HepG2 (cell line): Measurements from ENCODE around the gene CIB2. TPM values are rescaled to one million over a fixed set of nuclear protein-coding genes. Genes with fewer than 3 reads are reported as not detected.

Experiments used
- ATAC-seq: fragments of 200-7000 bp; cut with Tn5 transposase; 3 replicates; pipeline ENCODE4 v1.9.1; 2020; ENCODE audit warnings: mild to moderate bottlenecking, moderate library complexity
- BruUV-seq: library from RNA; stranded (reverse); fragments of 400-500 nt; replicated peaks from 2 replicates; lab custom pipeline; 2021; lab: Mats Ljungman, UMichigan
- CTCF ChIA-PET: fragments of 300-600 bp; formaldehyde crosslinking; extraction: SDS; loops from one replicate; lab custom pipeline; 2021; ENCODE audit warnings: low total read pairs, inconsistent platforms, low intra/inter-chr PET ratio; lab: Yijun Ruan, JAX
- POLR2A ChIA-PET: fragments of 350-600 bp; sonication (Branson Sonifier 250); formaldehyde crosslinking; loops from one replicate; lab custom pipeline; 2020; ENCODE audit warnings: antibody characterized with exemption, inconsistent platforms; lab: Yijun Ruan, JAX
- DNase-seq: peaks from one replicate; pipeline ENCODE4 v3.0.0-alpha.2; 2015; ENCODE audit warnings: low spot score
- FAIRE-seq: peaks from 3 replicates; lab custom pipeline; 2011; peaks lifted over from hg19 to GRCh38; lab: Jason Lieb, UNC
- H2AFZ ChIP-seq: one replicate; pipeline ENCODE4 v1.6.1; 2011; ENCODE audit warnings: low read length, inconsistent platforms
- H3K27ac ChIP-seq: fragments of 300-600 bp; 3 replicates; pipeline ENCODE4 v1.8.0; 2011; ENCODE audit warnings: mixed run types, mild to moderate bottlenecking, mixed read lengths, low read length, inconsistent platforms; ENCODE audit not compliant: insufficient read depth; ENCODE audit errors: extremely low read length
- H3K27me3 ChIP-seq, 2 experiments: fragments of 200-600 bp in 1 of 2; 2 replicates in 1 of 2; 3 replicates in 1 of 2; pipeline versions ENCODE4 v1.6.0 to v1.8.0; 2011; ENCODE audit warnings: low read length in 2 of 2, mild to moderate bottlenecking in 2 of 2, moderate library complexity in 2 of 2, inconsistent platforms in 1 of 2; ENCODE audit not compliant: insufficient read depth in 2 of 2, control insufficient read depth in 1 of 2
- H3K36me3 ChIP-seq, 2 experiments: fragments of 200-600 bp in 1 of 2; replicated peaks in 1 of 2; 2 replicates in 1 of 2; 3 replicates in 1 of 2; pipeline versions ENCODE4 v1.5.1 to v1.8.0; 2011; ENCODE audit warnings: low read length in 2 of 2, inconsistent platforms in 1 of 2; ENCODE audit not compliant: insufficient read depth in 2 of 2, control insufficient read depth in 1 of 2
- H3K4me1 ChIP-seq: 2 replicates; pipeline ENCODE4 v1.5.1; 2012; ENCODE audit warnings: low read length, inconsistent platforms; ENCODE audit not compliant: insufficient read depth
- H3K4me2 ChIP-seq: 2 replicates; pipeline ENCODE4 v1.6.0; 2011; ENCODE audit warnings: low read depth, low read length, inconsistent platforms
- H3K4me3 ChIP-seq, 3 experiments: fragments of 200-600 bp in 1 of 3; sonication (generic), shearing (Covaris generic) in 1 of 3; replicated peaks in 1 of 3; 2 replicates each; pipeline ENCODE4 v1.5.1; 2011 to 2016; ENCODE audit warnings: low read length in 3 of 3, inconsistent platforms in 2 of 3, low read depth in 2 of 3, mild to moderate bottlenecking in 2 of 3, control low read depth in 1 of 3, mixed read lengths in 1 of 3; ENCODE audit not compliant: insufficient read depth in 1 of 3
- H3K79me2 ChIP-seq: one replicate; pipeline ENCODE4 v1.6.1; 2011; ENCODE audit warnings: low read length, inconsistent platforms; ENCODE audit not compliant: insufficient read depth
- H3K9ac ChIP-seq: 2 replicates; pipeline ENCODE4 v1.6.0; 2011; ENCODE audit warnings: mild to moderate bottlenecking, low read depth, low read length, inconsistent platforms; ENCODE audit not compliant: insufficient read depth
- H3K9me3 ChIP-seq: 2 replicates; pipeline ENCODE4 v1.5.1; 2012; ENCODE audit warnings: mild to moderate bottlenecking, low read length
- H4K20me1 ChIP-seq: 2 replicates; pipeline ENCODE4 v1.6.0; 2011; ENCODE audit warnings: inconsistent platforms, mild to moderate bottlenecking, low read length, moderate library complexity; ENCODE audit not compliant: insufficient read depth
- CC2D1A ChIP-seq: sonication (generic); formaldehyde crosslinking; IDR thresholded peaks from 2 replicates; pipeline ENCODE4 v1.8.1; 2023; ENCODE audit warnings: mild to moderate bottlenecking, missing genetic modification reagents
- GATAD2A ChIP-seq: IDR thresholded peaks from 2 replicates; pipeline ENCODE4 v1.6.1; 2016
- GFI1 ChIP-seq: sonication (generic); formaldehyde crosslinking; IDR thresholded peaks from 2 replicates; pipeline ENCODE4 v1.5.0; 2020; ENCODE audit warnings: missing genetic modification reagents, mild to moderate bottlenecking, borderline replicate concordance
- SALL1 ChIP-seq: sonication (generic); formaldehyde crosslinking; IDR thresholded peaks from 2 replicates; pipeline ENCODE4 v1.8.0; 2022; ENCODE audit warnings: mild to moderate bottlenecking, missing genetic modification reagents
- TGIF2 ChIP-seq: IDR thresholded peaks from 2 replicates; pipeline ENCODE4 v1.6.1; 2016; ENCODE audit warnings: control low read depth, missing compliant biosample characterization
- THAP11 ChIP-seq: IDR thresholded peaks from 2 replicates; pipeline ENCODE4 v1.6.1; 2016; ENCODE audit warnings: missing biosample characterization, missing genetic modification reagents
- TSC22D2 ChIP-seq: sonication (generic); formaldehyde crosslinking; IDR thresholded peaks from 2 replicates; pipeline ENCODE4 v1.5.1; 2020; ENCODE audit warnings: missing genetic modification reagents, mild to moderate bottlenecking, borderline replicate concordance
- YY1 ChIP-seq: IDR thresholded peaks from 2 replicates; pipeline ENCODE4 v1.6.1; 2011; ENCODE audit warnings: low read length, low read depth, moderate library complexity, mild to moderate bottlenecking; ENCODE audit not compliant: insufficient read depth, insufficient replicate concordance
- ZNF24 ChIP-seq: fragments of 450-650 bp; IDR thresholded peaks from 2 replicates; pipeline ENCODE4 v1.6.1; 2017; ENCODE audit warnings: antibody characterized with exemption, mild to moderate bottlenecking
- ZNF501 ChIP-seq: sonication (generic); formaldehyde crosslinking; IDR thresholded peaks from 2 replicates; pipeline ENCODE4 v1.5.1; 2020; ENCODE audit warnings: mild to moderate bottlenecking, moderate library complexity, missing genetic modification reagents
- WGBS: methylation state at CpG from one replicate; pipeline ENCODE4 v1.1.6; 2017; ENCODE audit warnings: low lambda C conversion rate; 5-methylcytosine and 5-hydroxymethylcytosine counted together
- in situ Hi-C: cut with HindIII; loops from 2 replicates; pipeline ENCODE4 v1.10.0; 2017; ENCODE audit warnings: low pct_unique_long_range_greater_than_20kb; ENCODE audit not compliant: extremely low pct_ligation_motif_present
- intact Hi-C: fragments of 100-400 bp; cut with micrococcal nuclease; formaldehyde crosslinking; loops from one replicate; pipeline ENCODE4 v1.10.0; 2022; ENCODE audit not compliant: unreplicated experiment
- polyA plus RNA-seq, 8 experiments: library from polyadenylated mRNA; depleted of rRNA in 3 of 8; stranded (reverse) in 7 of 8; unstranded in 1 of 8; fragments of >200 nt; fragmentation: Illumina TruSeq in 4 of 8; extraction: Trizol in 4 of 8; gene quantifications; 2 replicates each; pipeline versions ENCODE4 v1.2.1 to v1.2.3, GENCODE V29; 2011 to 2016; ENCODE audit warnings: low read depth in 4 of 8, missing spikeins in 1 of 8, mixed read lengths in 1 of 8; ENCODE audit not compliant: insufficient read depth in 1 of 8
- total RNA-seq, 5 experiments: library from RNA; depleted of rRNA; stranded (reverse); fragments of >200 nt; fragmentation: Illumina TruSeq; extraction: Trizol; gene quantifications; 2 replicates each; pipeline ENCODE4 v1.2.3, GENCODE V29; 2016; ENCODE audit warnings: low read depth in 1 of 5
- TF ChIP-seq, protein P1 (sequence below): sonication (generic); formaldehyde crosslinking; IDR thresholded peaks from 2 replicates; pipeline ENCODE4 v1.4.0; 2020; ENCODE audit warnings: missing genetic modification reagents
- TF ChIP-seq, protein P2 (sequence below): sonication (generic); formaldehyde crosslinking; IDR thresholded peaks from 2 replicates; pipeline ENCODE4 v1.4.0; 2020; ENCODE audit warnings: missing genetic modification reagents
- TF ChIP-seq, protein P3 (sequence below): sonication (generic); formaldehyde crosslinking; IDR thresholded peaks from 2 replicates; pipeline ENCODE4 v1.4.0; 2020; ENCODE audit warnings: missing genetic modification reagents

The CIB2 gene
- total and polyA plus RNA-seq, 2 of the 13 experiments (the other 11 are each of a cell fraction or from before 2014, with no cell fraction given) = 1.4 to 1.5 TPM

DNA sequence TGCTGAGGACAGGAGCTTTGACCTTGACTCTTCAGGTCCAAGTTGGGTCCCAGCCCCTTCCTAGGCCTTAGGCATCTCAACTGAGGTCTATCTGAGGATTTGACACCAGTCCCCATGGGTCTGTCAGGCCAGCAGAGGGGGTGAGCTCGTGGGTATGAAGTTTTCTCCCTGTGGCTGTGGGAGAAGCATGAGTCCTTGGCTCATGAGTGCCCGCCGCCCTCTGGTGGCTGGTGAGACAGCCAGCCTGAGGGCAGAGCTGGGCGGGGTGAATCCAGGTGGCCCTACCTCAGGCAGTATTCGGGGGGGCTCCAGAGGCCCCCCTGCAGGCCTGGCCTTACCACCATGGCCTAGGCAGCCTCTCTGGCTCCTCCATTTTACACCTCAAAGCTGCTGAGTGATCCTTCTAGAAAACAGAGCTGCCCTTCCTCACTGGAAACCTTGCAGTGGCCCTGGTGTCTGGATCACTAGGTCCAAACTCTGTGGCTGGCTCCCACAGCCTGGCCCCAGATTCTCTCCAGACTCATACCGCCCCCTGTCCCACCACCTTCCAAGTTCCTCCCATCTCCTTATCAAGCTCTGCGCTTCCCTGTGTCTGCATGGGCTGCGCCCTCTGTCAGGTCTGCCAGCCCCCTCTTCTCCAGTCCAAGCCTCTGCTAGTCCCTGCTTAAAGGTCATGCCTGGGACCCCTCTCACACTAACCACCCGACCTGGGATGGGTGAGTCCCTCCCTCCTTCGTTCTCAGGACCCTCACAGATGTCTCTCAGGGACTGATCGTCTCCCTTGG, 22.8 kb downstream of the CIB2 start:
- H3K9ac ChIP-seq = no peak overlapping the region
- WGBS = 30% methylated on average over 6 of the region's 11 CpGs
- peaks cover 31% of the 10 kb centered on the region for H3K4me1 ChIP-seq
- H4K20me1 ChIP-seq = no peaks in the 10 kb centered on the region
- H3K9me3 ChIP-seq = no peaks in the 10 kb centered on the region
- FAIRE-seq (peak; percentile 58), ATAC-seq (peak; percentile 89), DNase-seq (peak; percentile 85)
- no peaks in the 10 kb centered on the region for H3K79me2 ChIP-seq
- BruUV-seq = no TSS peak
- H2AFZ ChIP-seq = no peak overlapping the region
- CTCF ChIA-PET = interaction anchor here (0.7 to 2.6 kb wide), 11 partner anchors 32 to 151 kb away, joined by 3 to 29 read pairs (median 3); no protein-coding TSS in a partner anchor
- in situ Hi-C loops = loop anchor here (5.0 kb wide), 1 partner anchor 106 kb away; no protein-coding TSS in a partner anchor
- intact Hi-C loops = loop anchor here (1.0 kb wide), 3 partner anchors 103 to 141 kb away; no protein-coding TSS in a partner anchor
- no peak overlapping the region for H3K27ac ChIP-seq
- H3K27me3 ChIP-seq = peaks cover 0 to 3% of the 10 kb centered on the region in 2 experiments; a peak in 1 of 5 replicates
- H3K36me3 ChIP-seq = no peaks in the 10 kb centered on the region
- H3K4me2 ChIP-seq = no peak overlapping the region
- POLR2A ChIA-PET = interaction anchor here (0.7 kb wide), 1 partner anchor 28 kb away, joined by 3 read pairs; no protein-coding TSS in a partner anchor
- no peak overlapping the region for H3K4me3 ChIP-seq
- TF ChIP-seq THAP11 (CRISPR knock-in tag) = peak; percentile 52; the same call in 1 of the 2 replicates
- TF ChIP-seq TSC22D2 (CRISPR knock-in tag) = 0 out of 2 replicates have a peak, but pooled peaks have one; percentile 72
- TF ChIP-seq, protein P1, sequence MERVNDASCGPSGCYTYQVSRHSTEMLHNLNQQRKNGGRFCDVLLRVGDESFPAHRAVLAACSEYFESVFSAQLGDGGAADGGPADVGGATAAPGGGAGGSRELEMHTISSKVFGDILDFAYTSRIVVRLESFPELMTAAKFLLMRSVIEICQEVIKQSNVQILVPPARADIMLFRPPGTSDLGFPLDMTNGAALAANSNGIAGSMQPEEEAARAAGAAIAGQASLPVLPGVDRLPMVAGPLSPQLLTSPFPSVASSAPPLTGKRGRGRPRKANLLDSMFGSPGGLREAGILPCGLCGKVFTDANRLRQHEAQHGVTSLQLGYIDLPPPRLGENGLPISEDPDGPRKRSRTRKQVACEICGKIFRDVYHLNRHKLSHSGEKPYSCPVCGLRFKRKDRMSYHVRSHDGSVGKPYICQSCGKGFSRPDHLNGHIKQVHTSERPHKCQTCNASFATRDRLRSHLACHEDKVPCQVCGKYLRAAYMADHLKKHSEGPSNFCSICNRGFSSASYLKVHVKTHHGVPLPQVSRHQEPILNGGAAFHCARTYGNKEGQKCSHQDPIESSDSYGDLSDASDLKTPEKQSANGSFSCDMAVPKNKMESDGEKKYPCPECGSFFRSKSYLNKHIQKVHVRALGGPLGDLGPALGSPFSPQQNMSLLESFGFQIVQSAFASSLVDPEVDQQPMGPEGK (CRISPR knock-in tag) = peak; percentile 70
- TF ChIP-seq, protein P2, sequence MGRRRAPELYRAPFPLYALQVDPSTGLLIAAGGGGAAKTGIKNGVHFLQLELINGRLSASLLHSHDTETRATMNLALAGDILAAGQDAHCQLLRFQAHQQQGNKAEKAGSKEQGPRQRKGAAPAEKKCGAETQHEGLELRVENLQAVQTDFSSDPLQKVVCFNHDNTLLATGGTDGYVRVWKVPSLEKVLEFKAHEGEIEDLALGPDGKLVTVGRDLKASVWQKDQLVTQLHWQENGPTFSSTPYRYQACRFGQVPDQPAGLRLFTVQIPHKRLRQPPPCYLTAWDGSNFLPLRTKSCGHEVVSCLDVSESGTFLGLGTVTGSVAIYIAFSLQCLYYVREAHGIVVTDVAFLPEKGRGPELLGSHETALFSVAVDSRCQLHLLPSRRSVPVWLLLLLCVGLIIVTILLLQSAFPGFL (CRISPR knock-in tag) = no peak
- peak; percentile 42; the same call in 1 of the 2 replicates for TF ChIP-seq TGIF2
- TF ChIP-seq SALL1 (CRISPR knock-in tag) = 0 out of 2 replicates have a peak, but pooled peaks have one; percentile 24
- TF ChIP-seq, protein P3, sequence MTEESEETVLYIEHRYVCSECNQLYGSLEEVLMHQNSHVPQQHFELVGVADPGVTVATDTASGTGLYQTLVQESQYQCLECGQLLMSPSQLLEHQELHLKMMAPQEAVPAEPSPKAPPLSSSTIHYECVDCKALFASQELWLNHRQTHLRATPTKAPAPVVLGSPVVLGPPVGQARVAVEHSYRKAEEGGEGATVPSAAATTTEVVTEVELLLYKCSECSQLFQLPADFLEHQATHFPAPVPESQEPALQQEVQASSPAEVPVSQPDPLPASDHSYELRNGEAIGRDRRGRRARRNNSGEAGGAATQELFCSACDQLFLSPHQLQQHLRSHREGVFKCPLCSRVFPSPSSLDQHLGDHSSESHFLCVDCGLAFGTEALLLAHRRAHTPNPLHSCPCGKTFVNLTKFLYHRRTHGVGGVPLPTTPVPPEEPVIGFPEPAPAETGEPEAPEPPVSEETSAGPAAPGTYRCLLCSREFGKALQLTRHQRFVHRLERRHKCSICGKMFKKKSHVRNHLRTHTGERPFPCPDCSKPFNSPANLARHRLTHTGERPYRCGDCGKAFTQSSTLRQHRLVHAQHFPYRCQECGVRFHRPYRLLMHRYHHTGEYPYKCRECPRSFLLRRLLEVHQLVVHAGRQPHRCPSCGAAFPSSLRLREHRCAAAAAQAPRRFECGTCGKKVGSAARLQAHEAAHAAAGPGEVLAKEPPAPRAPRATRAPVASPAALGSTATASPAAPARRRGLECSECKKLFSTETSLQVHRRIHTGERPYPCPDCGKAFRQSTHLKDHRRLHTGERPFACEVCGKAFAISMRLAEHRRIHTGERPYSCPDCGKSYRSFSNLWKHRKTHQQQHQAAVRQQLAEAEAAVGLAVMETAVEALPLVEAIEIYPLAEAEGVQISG (CRISPR knock-in tag) = peak; percentile 50; the same call in 1 of the 2 replicates
- TF ChIP-seq GFI1 = no peak
- peak; percentile 48 for TF ChIP-seq YY1
- no peak for TF ChIP-seq CC2D1A (CRISPR knock-in tag)
- peak; percentile 29; the same call in 1 of the 2 replicates for TF ChIP-seq ZNF501
- no peak for TF ChIP-seq ZNF24
- TF ChIP-seq GATAD2A (CRISPR knock-in tag) = peak; percentile 46
